Stimulated activated memory B cell treated with anti-CD40 and anti-IgM and Interleukin-4, amounts not matched to agents 10 μg/mL and 1 μg/mL and 100 μg/mL, for 72 hours (primary cell): ENCODE measurements around the gene RBM6.

ENCODE experiments used
- ATAC-seq: fragments of 150-1000 bp; cut with Tn5 transposase; 2 replicates; pipeline ENCODE4 v1.10.0; 2021
- H3K27ac Mint-ChIP-seq: one replicate; pipeline ENCODE4 v1.8.0; 2022; ENCODE audit warnings: mild to moderate bottlenecking, mixed read lengths
- H3K27me3 Mint-ChIP-seq: one replicate; pipeline ENCODE4 v1.8.0; 2022; ENCODE audit warnings: mixed read lengths
- H3K36me3 Mint-ChIP-seq: one replicate; pipeline ENCODE4 v1.8.0; 2022; ENCODE audit warnings: mixed read lengths
- H3K4me1 Mint-ChIP-seq: one replicate; pipeline ENCODE4 v1.8.0; 2022; ENCODE audit warnings: mixed read lengths
- H3K4me3 Mint-ChIP-seq: one replicate; pipeline ENCODE4 v1.8.0; 2022; ENCODE audit warnings: mild to moderate bottlenecking, moderate library complexity, mixed read lengths
- H3K9me3 Mint-ChIP-seq: one replicate; pipeline ENCODE4 v1.8.0; 2022; ENCODE audit warnings: mixed read lengths

RBM6 gene

GRCh38 chr3:50121072-50122032, 181.4 kb downstream of the RBM6 start:
- peak; percentile 88 for ATAC-seq
- H3K4me3 Mint-ChIP-seq: no peak overlapping the region
- peaks cover 21% of the 10 kb centered on the region for H3K36me3 Mint-ChIP-seq
- no peaks in the 10 kb centered on the region for H3K9me3 Mint-ChIP-seq
- H3K27ac Mint-ChIP-seq: no peak overlapping the region
- H3K27me3 Mint-ChIP-seq: no peaks in the 10 kb centered on the region
- H3K4me1 Mint-ChIP-seq: peaks cover 5% of the 10 kb centered on the region

- ATAC-seq: no peak
- peaks cover 5% of the 10 kb centered on the region for H3K4me1 Mint-ChIP-seq
- no peak overlapping the region for H3K27ac Mint-ChIP-seq
- peaks cover 14% of the 10 kb centered on the region for H3K36me3 Mint-ChIP-seq
- no peaks in the 10 kb centered on the region for H3K9me3 Mint-ChIP-seq
- H3K27me3 Mint-ChIP-seq: no peaks in the 10 kb centered on the region
- H3K4me3 Mint-ChIP-seq: no peak overlapping the region
Observed at GRCh38 chr3:50122071-50122470, 182.1 kb downstream of the RBM6 start.

- ATAC-seq: no peak
- Mint-ChIP-seq H3K4me3 (no peak overlapping the region), H3K9me3 (no peaks in the 10 kb centered on the region), H3K36me3 (peaks cover 8% of the 10 kb centered on the region), H3K27ac (no peak overlapping the region), H3K4me1 (peaks cover 5% of the 10 kb centered on the region), H3K27me3 (no peaks in the 10 kb centered on the region)
Observed at GRCh38 chr3:50122661-50123391, 182.9 kb downstream of the RBM6 start.

- H3K36me3 Mint-ChIP-seq: peaks cover 1% of the 10 kb centered on the region
- peaks cover 5% of the 10 kb centered on the region for H3K4me1 Mint-ChIP-seq
- no peaks in the 10 kb centered on the region for H3K9me3 Mint-ChIP-seq
- H3K4me3 Mint-ChIP-seq: no peak overlapping the region
- H3K27ac Mint-ChIP-seq: no peak overlapping the region
- H3K27me3 Mint-ChIP-seq: no peaks in the 10 kb centered on the region
- ATAC-seq: no peak
Observed at GRCh38 chr3:50123394-50124051, 183.6 kb downstream of the RBM6 start.

- no peak overlapping the region for H3K4me3 Mint-ChIP-seq
- H3K36me3 Mint-ChIP-seq: no peaks in the 10 kb centered on the region
- ATAC-seq: no peak
- no peaks in the 10 kb centered on the region for H3K27me3 Mint-ChIP-seq
- no peak overlapping the region for H3K27ac Mint-ChIP-seq
- H3K9me3 Mint-ChIP-seq: no peaks in the 10 kb centered on the region
- peaks cover 5% of the 10 kb centered on the region for H3K4me1 Mint-ChIP-seq
Observed at GRCh38 chr3:50124052-50124799, 184.3 kb downstream of the RBM6 start.

GRCh38 chr3:50124800-50125178, 184.8 kb downstream of the RBM6 start:
- no peak overlapping the region for H3K27ac Mint-ChIP-seq
- H3K4me1 Mint-ChIP-seq: peaks cover 5% of the 10 kb centered on the region
- no peaks in the 10 kb centered on the region for H3K36me3 Mint-ChIP-seq
- H3K4me3 Mint-ChIP-seq: no peak overlapping the region
- no peaks in the 10 kb centered on the region for H3K9me3 Mint-ChIP-seq
- no peaks in the 10 kb centered on the region for H3K27me3 Mint-ChIP-seq
- ATAC-seq: no peak

- H3K4me1 Mint-ChIP-seq: peaks cover 5% of the 10 kb centered on the region
- H3K9me3 Mint-ChIP-seq: no peaks in the 10 kb centered on the region
- ATAC-seq: no peak
- H3K36me3 Mint-ChIP-seq: no peaks in the 10 kb centered on the region
- H3K27me3 Mint-ChIP-seq: no peaks in the 10 kb centered on the region
- H3K4me3 Mint-ChIP-seq: no peak overlapping the region
- H3K27ac Mint-ChIP-seq: no peak overlapping the region
Observed at GRCh38 chr3:50125541-50126286, 185.8 kb downstream of the RBM6 start.

GRCh38 chr3:50126287-50127211, 186.6 kb downstream of the RBM6 start:
- H3K36me3 Mint-ChIP-seq: no peaks in the 10 kb centered on the region
- H3K4me1 Mint-ChIP-seq: peaks cover 5% of the 10 kb centered on the region
- H3K27me3 Mint-ChIP-seq: no peaks in the 10 kb centered on the region
- H3K4me3 Mint-ChIP-seq: no peak overlapping the region
- ATAC-seq: no peak
- H3K27ac Mint-ChIP-seq: no peak overlapping the region
- no peaks in the 10 kb centered on the region for H3K9me3 Mint-ChIP-seq
